OCI-LY3 (cell line): ENCODE data around the gene KRTAP4-16.
"Not testable (repeated sequence)": the region's sequence is repeated elsewhere in the genome, so short reads cannot be mapped to it uniquely, and the experiment has no call there.

Source experiments
- H2AFZ ChIP-seq: fragments of 200-600, 300-600 bp; shearing (Covaris generic); 2 replicates; pipeline ENCODE4 v1.6.0; 2014; ENCODE audit warnings: antibody characterized with exemption, low read depth, low read length
- H3K27ac ChIP-seq: fragments of 200-600, 300-600 bp; sonication (generic); 2 replicates; pipeline ENCODE4 v1.5.1; 2014; ENCODE audit warnings: mild to moderate bottlenecking, low read length, moderate library complexity, mixed read lengths
- H3K27me3 ChIP-seq: fragments of 200-600, 300-600 bp; sonication (generic); 2 replicates; pipeline ENCODE4 v1.6.1; 2014; ENCODE audit warnings: low read depth, low read length, mixed read lengths
- H3K36me3 ChIP-seq: fragments of 200-600, 300-600 bp; sonication (generic); replicated peaks from 2 replicates; pipeline ENCODE3; 2014; ENCODE audit warnings: low read depth, low read length, mixed read lengths
- H3K4me1 ChIP-seq: fragments of 300-600, 200-600 bp; sonication (generic); 2 replicates; pipeline ENCODE4 v1.6.1; 2014; ENCODE audit warnings: low read length, mixed read lengths
- H3K4me2 ChIP-seq: fragments of 200-600, 300-600 bp; sonication (generic); 2 replicates; pipeline ENCODE4 v1.6.1; 2014; ENCODE audit warnings: low read length, mixed read lengths
- H3K4me3 ChIP-seq: fragments of 300-600, 200-600 bp; sonication (generic); 2 replicates; pipeline ENCODE4 v1.5.1; 2014; ENCODE audit warnings: antibody characterized with exemption, mild to moderate bottlenecking, low read length, moderate library complexity
- H3K79me2 ChIP-seq: fragments of 300-600, 200-600 bp; shearing (Covaris generic); 2 replicates; pipeline ENCODE4 v1.6.1; 2014; ENCODE audit warnings: mild to moderate bottlenecking, low read length, mixed read lengths
- H3K9ac ChIP-seq: fragments of 300-600, 200-600 bp; shearing (Covaris generic); 2 replicates; pipeline ENCODE4 v1.6.0; 2014; ENCODE audit warnings: mild to moderate bottlenecking, low read length, moderate library complexity
- H3K9me3 ChIP-seq: fragments of 200-600, 300-600 bp; shearing (Covaris generic); 2 replicates; pipeline ENCODE4 v1.6.1; 2014; ENCODE audit warnings: low read length, mixed read lengths; ENCODE audit not compliant: insufficient read depth
- H4K20me1 ChIP-seq: fragments of 200-600, 300-600 bp; sonication (generic); 2 replicates; pipeline ENCODE4 v1.6.1; 2016; ENCODE audit warnings: low read length, mixed read lengths; ENCODE audit not compliant: insufficient read depth
- CTCF ChIP-seq: fragments of 200-600, 300-600 bp; sonication (generic); IDR thresholded peaks from 2 replicates; pipeline ENCODE4 v1.5.1; 2014; ENCODE audit warnings: antibody characterized with exemption, low read length, low read depth
- EZH2phosphoT487 ChIP-seq: fragments of 200-600 bp; shearing (Covaris generic); IDR thresholded peaks from 2 replicates; pipeline ENCODE4 v1.6.1; 2018; ENCODE audit warnings: antibody characterized with exemption, mixed run types, low read depth

KRTAP4-16 gene

GRCh38 chr17:41121742-41122141, 19.7 kb upstream of the KRTAP4-16 start:
- H3K4me1 ChIP-seq = no peaks in the 10 kb centered on the region
- H3K27me3 ChIP-seq = peaks cover 9% of the 10 kb centered on the region; the same call in 1 of the 2 replicates
- H3K79me2 ChIP-seq = no peaks in the 10 kb centered on the region
- H4K20me1 ChIP-seq = no peaks in the 10 kb centered on the region
- no peak overlapping the region for H2AFZ ChIP-seq
- no peaks in the 10 kb centered on the region for H3K9me3 ChIP-seq
- H3K4me2 ChIP-seq = no peak overlapping the region
- no peak overlapping the region for H3K27ac ChIP-seq
- no peak for TF ChIP-seq EZH2phosphoT487
- no peak for TF ChIP-seq CTCF
- H3K36me3 ChIP-seq = no peaks in the 10 kb centered on the region
- H3K4me3 ChIP-seq = no peak overlapping the region
- H3K9ac ChIP-seq = no peak overlapping the region

- H2AFZ ChIP-seq, H3K4me3 ChIP-seq, H3K27me3 ChIP-seq, H3K9ac ChIP-seq, H4K20me1 ChIP-seq, H3K4me2 ChIP-seq, H3K9me3 ChIP-seq, H3K36me3 ChIP-seq, H3K4me1 ChIP-seq, H3K79me2 ChIP-seq, H3K27ac ChIP-seq: not testable (repeated sequence)
Observed at GRCh38 chr17:41119696-41120690, 18.0 kb upstream of the KRTAP4-16 start.

GRCh38 chr17:41118721-41119120, 16.7 kb upstream of the KRTAP4-16 start:
- Histone ChIP-seq H3K4me1 (no peaks in the 10 kb centered on the region), H3K27ac (no peak overlapping the region), H4K20me1 (no peaks in the 10 kb centered on the region), H3K79me2 (no peaks in the 10 kb centered on the region), H3K9ac (no peak overlapping the region), H3K9me3 (no peaks in the 10 kb centered on the region), H3K4me2 (no peak overlapping the region), H3K27me3 (peaks cover 5% of the 10 kb centered on the region; the same call in 1 of the 2 replicates), H3K4me3 (no peak overlapping the region), H2AFZ (no peak overlapping the region), H3K36me3 (no peaks in the 10 kb centered on the region)
- TF ChIP-seq EZH2phosphoT487 = no peak
- TF ChIP-seq CTCF = no peak

- not testable (repeated sequence) for H3K27me3 ChIP-seq, H3K4me2 ChIP-seq, H3K36me3 ChIP-seq, H4K20me1 ChIP-seq, H3K79me2 ChIP-seq, H3K9ac ChIP-seq, H3K4me3 ChIP-seq, H3K9me3 ChIP-seq, H3K27ac ChIP-seq, H2AFZ ChIP-seq, H3K4me1 ChIP-seq
Observed at GRCh38 chr17:41117846-41118386, 15.9 kb upstream of the KRTAP4-16 start, which contains the start of gene KRTAP4-11. TSS of gene KRTAP4-11 (minus strand) at chr17:41118373. CDS start at chr17:41118315, 58 bp downstream.

GRCh38 chr17:41116297-41116696, 14.3 kb upstream of the KRTAP4-16 start:
- H3K27ac ChIP-seq = no peak overlapping the region
- no peaks in the 10 kb centered on the region for H4K20me1 ChIP-seq
- no peak overlapping the region for H3K4me3 ChIP-seq
- no peaks in the 10 kb centered on the region for H3K9me3 ChIP-seq
- H3K27me3 ChIP-seq = no peaks in the 10 kb centered on the region
- H3K4me1 ChIP-seq = no peaks in the 10 kb centered on the region
- no peaks in the 10 kb centered on the region for H3K79me2 ChIP-seq
- H2AFZ ChIP-seq = no peak overlapping the region
- no peak overlapping the region for H3K4me2 ChIP-seq
- H3K36me3 ChIP-seq = no peaks in the 10 kb centered on the region
- TF ChIP-seq EZH2phosphoT487 = no peak
- TF ChIP-seq CTCF = no peak
- no peak overlapping the region for H3K9ac ChIP-seq
